ENCODE measurements around the gene RHOC.

RHOC gene

GRCh38 chr1:112678605-112679004, 28.3 kb downstream of the RHOC start:
- no peaks in the 10 kb centered on the region for H3K36me3 ChIP-seq (ENCODE audit: control insufficient read depth, insufficient read depth, low read length)
- H3K27me3 ChIP-seq (ENCODE audit: control insufficient read depth, insufficient read depth, low read length, poor library complexity, severe bottlenecking), result no peaks in the 10 kb centered on the region
- peaks cover 4% of the 10 kb centered on the region for H3K4me1 ChIP-seq (ENCODE audit: control insufficient read depth, insufficient read depth, low read length)
- no peaks in the 10 kb centered on the region for H3K9me3 ChIP-seq (ENCODE audit: control insufficient read depth, low read length)
- H3K4me3 ChIP-seq (ENCODE audit: insufficient read depth, low read depth, low read length), result no peak overlapping the region
- H3K27ac ChIP-seq (ENCODE audit: insufficient read depth, low read depth, low read length, poor library complexity, severe bottlenecking), result no peak overlapping the region
- WGBS, 2 experiments, result 82 to 85% methylated on average over 3 of the region's 3 CpGs

- no peaks in the 10 kb centered on the region for H3K36me3 ChIP-seq (ENCODE audit: control insufficient read depth, insufficient read depth, low read length)
- WGBS, 2 experiments, result 97% methylated on average over 4 of the region's 4 CpGs
- no peak overlapping the region for H3K4me3 ChIP-seq (ENCODE audit: insufficient read depth, low read depth, low read length)
- H3K4me1 ChIP-seq (ENCODE audit: control insufficient read depth, insufficient read depth, low read length), result peaks cover 4% of the 10 kb centered on the region
- H3K27me3 ChIP-seq (ENCODE audit: control insufficient read depth, insufficient read depth, low read length, poor library complexity, severe bottlenecking), result no peaks in the 10 kb centered on the region
- no peaks in the 10 kb centered on the region for H3K9me3 ChIP-seq (ENCODE audit: control insufficient read depth, low read length)
- H3K27ac ChIP-seq (ENCODE audit: insufficient read depth, low read depth, low read length, poor library complexity, severe bottlenecking), result no peak overlapping the region
These were observed 29.4 kb downstream of the RHOC start for GRCh38 chr1:112677501-112677900.

- Histone ChIP-seq H3K36me3 (ENCODE audit: control insufficient read depth, insufficient read depth, low read length) (no peaks in the 10 kb centered on the region), H3K27ac (ENCODE audit: insufficient read depth, low read depth, low read length, poor library complexity, severe bottlenecking) (no peak overlapping the region), H3K4me3 (ENCODE audit: insufficient read depth, low read depth, low read length) (no peak overlapping the region), H3K4me1 (ENCODE audit: control insufficient read depth, insufficient read depth, low read length) (peaks cover 4% of the 10 kb centered on the region), H3K9me3 (ENCODE audit: control insufficient read depth, low read length) (no peaks in the 10 kb centered on the region), H3K27me3 (ENCODE audit: control insufficient read depth, insufficient read depth, low read length, poor library complexity, severe bottlenecking) (no peaks in the 10 kb centered on the region)
- 96 to 97% methylated on average over 3 of the region's 3 CpGs for WGBS, 2 experiments
These were observed 30.4 kb downstream of the RHOC start for GRCh38 chr1:112676543-112676942.

GRCh38 chr1:112675728-112676381, 31.1 kb downstream of the RHOC start:
- Histone ChIP-seq H3K4me3 (ENCODE audit: insufficient read depth, low read depth, low read length) (peak overlapping the region; percentile 88), H3K36me3 (ENCODE audit: control insufficient read depth, insufficient read depth, low read length) (no peaks in the 10 kb centered on the region), H3K9me3 (ENCODE audit: control insufficient read depth, low read length) (no peaks in the 10 kb centered on the region), H3K27ac (ENCODE audit: insufficient read depth, low read depth, low read length, poor library complexity, severe bottlenecking) (no peak overlapping the region), H3K4me1 (ENCODE audit: control insufficient read depth, insufficient read depth, low read length) (peaks cover 4% of the 10 kb centered on the region), H3K27me3 (ENCODE audit: control insufficient read depth, insufficient read depth, low read length, poor library complexity, severe bottlenecking) (no peaks in the 10 kb centered on the region)
- 71% methylated on average over 6 to 7 of the region's 7 CpGs for WGBS, 2 experiments

GRCh38 chr1:112674986-112675727, 31.8 kb downstream of the RHOC start:
- H3K4me3 ChIP-seq (ENCODE audit: insufficient read depth, low read depth, low read length), result peak overlapping the region; percentile 88
- H3K27me3 ChIP-seq (ENCODE audit: control insufficient read depth, insufficient read depth, low read length, poor library complexity, severe bottlenecking), result no peaks in the 10 kb centered on the region
- 0 to 1% methylated on average over 68 of the region's 68 CpGs for WGBS, 2 experiments
- peaks cover 4% of the 10 kb centered on the region for H3K4me1 ChIP-seq (ENCODE audit: control insufficient read depth, insufficient read depth, low read length)
- H3K27ac ChIP-seq (ENCODE audit: insufficient read depth, low read depth, low read length, poor library complexity, severe bottlenecking), result peak overlapping the region; percentile 56
- H3K36me3 ChIP-seq (ENCODE audit: control insufficient read depth, insufficient read depth, low read length), result peaks cover 6% of the 10 kb centered on the region
- H3K9me3 ChIP-seq (ENCODE audit: control insufficient read depth, low read length), result no peaks in the 10 kb centered on the region

- H3K27ac ChIP-seq (ENCODE audit: insufficient read depth, low read depth, low read length, poor library complexity, severe bottlenecking), result peak within 1 kb of the TSS; percentile 56
- 0% methylated on average over 30 of the region's 30 CpGs for WGBS, 2 experiments
These were observed 32.4 kb downstream of the RHOC start, which contains the start of gene MOV10 for GRCh38 chr1:112674440-112674985. MOV10 (plus strand) TSS chr1:112674659; CDS start chr1:112674913, 254 bp downstream.

GRCh38 chr1:112673592-112674439, 33.1 kb downstream of the RHOC start:
- 18 to 26% methylated on average over 16 to 18 of the region's 18 CpGs for WGBS, 2 experiments
- H3K36me3 ChIP-seq (ENCODE audit: control insufficient read depth, insufficient read depth, low read length), result peaks cover 18% of the 10 kb centered on the region
- H3K4me1 ChIP-seq (ENCODE audit: control insufficient read depth, insufficient read depth, low read length), result peaks cover 4% of the 10 kb centered on the region
- no peaks in the 10 kb centered on the region for H3K27me3 ChIP-seq (ENCODE audit: control insufficient read depth, insufficient read depth, low read length, poor library complexity, severe bottlenecking)
- no peaks in the 10 kb centered on the region for H3K9me3 ChIP-seq (ENCODE audit: control insufficient read depth, low read length)
- peak overlapping the region; percentile 88 for H3K4me3 ChIP-seq (ENCODE audit: insufficient read depth, low read depth, low read length)
- H3K27ac ChIP-seq (ENCODE audit: insufficient read depth, low read depth, low read length, poor library complexity, severe bottlenecking), result peak overlapping the region; percentile 56

More at GRCh38 chr1:112674440-112674985, 32.4 kb downstream of the RHOC start, which contains the start of gene MOV10:
- peak within 1 kb of the TSS; percentile 88 for H3K4me3 ChIP-seq (ENCODE audit: insufficient read depth, low read depth, low read length)
- H3K36me3 ChIP-seq (ENCODE audit: control insufficient read depth, insufficient read depth, low read length), result peaks cover 11% of the 10 kb centered on the region
- H3K4me1 ChIP-seq (ENCODE audit: control insufficient read depth, insufficient read depth, low read length), result peaks cover 4% of the 10 kb centered on the region
- no peaks in the 10 kb centered on the region for H3K9me3 ChIP-seq (ENCODE audit: control insufficient read depth, low read length)
- no peaks in the 10 kb centered on the region for H3K27me3 ChIP-seq (ENCODE audit: control insufficient read depth, insufficient read depth, low read length, poor library complexity, severe bottlenecking)

GRCh38 chr1:112672842-112673241, 34.1 kb downstream of the RHOC start:
- Histone ChIP-seq H3K4me1 (ENCODE audit: control insufficient read depth, insufficient read depth, low read length) (peaks cover 4% of the 10 kb centered on the region), H3K9me3 (ENCODE audit: control insufficient read depth, low read length) (no peaks in the 10 kb centered on the region), H3K27me3 (ENCODE audit: control insufficient read depth, insufficient read depth, low read length, poor library complexity, severe bottlenecking) (no peaks in the 10 kb centered on the region), H3K36me3 (ENCODE audit: control insufficient read depth, insufficient read depth, low read length) (peaks cover 21% of the 10 kb centered on the region), H3K4me3 (ENCODE audit: insufficient read depth, low read depth, low read length) (no peak overlapping the region), H3K27ac (ENCODE audit: insufficient read depth, low read depth, low read length, poor library complexity, severe bottlenecking) (no peak overlapping the region)
- WGBS, 2 experiments, result 84 to 92% methylated on average over 1 of the region's 1 CpG

GRCh38 chr1:112672009-112672408, 34.9 kb downstream of the RHOC start:
- WGBS, 2 experiments, result 65 to 77% methylated on average over 2 of the region's 2 CpGs
- H3K4me1 ChIP-seq (ENCODE audit: control insufficient read depth, insufficient read depth, low read length), result peaks cover 4% of the 10 kb centered on the region
- no peaks in the 10 kb centered on the region for H3K27me3 ChIP-seq (ENCODE audit: control insufficient read depth, insufficient read depth, low read length, poor library complexity, severe bottlenecking)
- no peak overlapping the region for H3K27ac ChIP-seq (ENCODE audit: insufficient read depth, low read depth, low read length, poor library complexity, severe bottlenecking)
- peaks cover 27% of the 10 kb centered on the region for H3K36me3 ChIP-seq (ENCODE audit: control insufficient read depth, insufficient read depth, low read length)
- H3K9me3 ChIP-seq (ENCODE audit: control insufficient read depth, low read length), result no peaks in the 10 kb centered on the region
- H3K4me3 ChIP-seq (ENCODE audit: insufficient read depth, low read depth, low read length), result no peak overlapping the region
